OCI-LY1 (cell line): ENCODE measurements around the gene DUSP7.

ENCODE experiments used
- CTCF ChIP-seq: fragments of 200-600 bp; sonication (generic), shearing (Covaris generic); IDR thresholded peaks from 2 replicates; pipeline ENCODE4 v1.5.1; 2017; ENCODE audit warnings: mild to moderate bottlenecking, antibody characterized with exemption, low read length, moderate library complexity, mixed read lengths
- EZH2 ChIP-seq: fragments of 200-600 bp; sonication (generic), shearing (Covaris generic); IDR thresholded peaks from 2 replicates; pipeline ENCODE4 v1.8.0; 2017; ENCODE audit warnings: borderline replicate concordance, mixed run types, mild to moderate bottlenecking, antibody characterized with exemption, low read length, moderate library complexity, mixed read lengths

- TF ChIP-seq CTCF (no peak), EZH2 (no peak)
Observed at GRCh38 chr3:52086976-52087663, 30.7 kb upstream of the DUSP7 start.
